Lower lobe of right lung (tissue), 2 donors: ENCODE results near the gene ZNF205. TPM values are rescaled to one million over a fixed set of nuclear protein-coding genes. Genes with fewer than 3 reads are reported as not detected.
A peak's percentile ranks its signal among the peaks of the same experiment; 100 is the strongest.

Source experiments
- ATAC-seq, 2 donors: fragments of 200-7000 bp; cut with Tn5 transposase; one replicate each; pipeline ENCODE4 v1.9.1; 2020 to 2022; ENCODE audit warnings: mild to moderate bottlenecking in 2 of 2, moderate library complexity in 2 of 2
- DNase-seq: peaks from one replicate; pipeline ENCODE4 v3.0.0-alpha.2; 2020
- H3K27ac ChIP-seq: fragments of 200-600 bp; one replicate; pipeline ENCODE4 v1.8.0; 2022
- H3K27me3 ChIP-seq: fragments of 200-600 bp; one replicate; pipeline ENCODE4 v1.8.0; 2022; ENCODE audit warnings: low read depth
- H3K36me3 ChIP-seq: fragments of 200-600 bp; one replicate; pipeline ENCODE4 v1.8.0; 2022; ENCODE audit warnings: mild to moderate bottlenecking
- H3K4me1 ChIP-seq: fragments of 200-600 bp; one replicate; pipeline ENCODE4 v1.8.0; 2022
- H3K4me3 ChIP-seq: fragments of 200-600 bp; one replicate; pipeline ENCODE4 v1.8.0; 2022; ENCODE audit warnings: mild to moderate bottlenecking
- H3K9me3 ChIP-seq: fragments of 200-600 bp; one replicate; pipeline ENCODE4 v1.8.0; 2022
- intact Hi-C: fragments of 100-400 bp; cut with DNase I; formaldehyde crosslinking; loops from one replicate; pipeline ENCODE4 v1.11.0; 2022
- total RNA-seq: library from RNA; stranded (reverse); fragmentation: NEBNext Ultra II Directional; extraction: Animal tissue kit (Norgen Biotek cat#: 25700); gene quantifications from one replicate; pipeline ENCODE4 v1.2.1, GENCODE V29; 2021
- TF ChIP-seq, protein P1 (sequence below): fragments of 200-600 bp; IDR thresholded peaks from one replicate; pipeline ENCODE4 v1.8.0; 2022; ENCODE audit warnings: antibody characterized with exemption, mild to moderate bottlenecking
- donor health status: DM: no; HTN: yes; CAD: no; lungs with severe emphysema.

The ZNF205 gene
- total RNA-seq, 1 donor from 2014 or later: 11.9 TPM

- intact Hi-C loops: no loop called here
- no peaks in the 10 kb centered on the region for H3K36me3 ChIP-seq
- H3K9me3 ChIP-seq: no peaks in the 10 kb centered on the region
- DNase-seq (no peak), ATAC-seq (no peak)
- peaks cover 34% of the 10 kb centered on the region for H3K4me1 ChIP-seq
- H3K27ac ChIP-seq: peak overlapping the region; percentile 31
- TF ChIP-seq, protein P1, sequence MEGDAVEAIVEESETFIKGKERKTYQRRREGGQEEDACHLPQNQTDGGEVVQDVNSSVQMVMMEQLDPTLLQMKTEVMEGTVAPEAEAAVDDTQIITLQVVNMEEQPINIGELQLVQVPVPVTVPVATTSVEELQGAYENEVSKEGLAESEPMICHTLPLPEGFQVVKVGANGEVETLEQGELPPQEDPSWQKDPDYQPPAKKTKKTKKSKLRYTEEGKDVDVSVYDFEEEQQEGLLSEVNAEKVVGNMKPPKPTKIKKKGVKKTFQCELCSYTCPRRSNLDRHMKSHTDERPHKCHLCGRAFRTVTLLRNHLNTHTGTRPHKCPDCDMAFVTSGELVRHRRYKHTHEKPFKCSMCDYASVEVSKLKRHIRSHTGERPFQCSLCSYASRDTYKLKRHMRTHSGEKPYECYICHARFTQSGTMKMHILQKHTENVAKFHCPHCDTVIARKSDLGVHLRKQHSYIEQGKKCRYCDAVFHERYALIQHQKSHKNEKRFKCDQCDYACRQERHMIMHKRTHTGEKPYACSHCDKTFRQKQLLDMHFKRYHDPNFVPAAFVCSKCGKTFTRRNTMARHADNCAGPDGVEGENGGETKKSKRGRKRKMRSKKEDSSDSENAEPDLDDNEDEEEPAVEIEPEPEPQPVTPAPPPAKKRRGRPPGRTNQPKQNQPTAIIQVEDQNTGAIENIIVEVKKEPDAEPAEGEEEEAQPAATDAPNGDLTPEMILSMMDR: no peak
- no peak overlapping the region for H3K4me3 ChIP-seq
- H3K27me3 ChIP-seq: no peaks in the 10 kb centered on the region
These were observed 13.0 kb upstream of the ZNF205 start for GRCh38 chr16:3099395-3099731.

DNA sequence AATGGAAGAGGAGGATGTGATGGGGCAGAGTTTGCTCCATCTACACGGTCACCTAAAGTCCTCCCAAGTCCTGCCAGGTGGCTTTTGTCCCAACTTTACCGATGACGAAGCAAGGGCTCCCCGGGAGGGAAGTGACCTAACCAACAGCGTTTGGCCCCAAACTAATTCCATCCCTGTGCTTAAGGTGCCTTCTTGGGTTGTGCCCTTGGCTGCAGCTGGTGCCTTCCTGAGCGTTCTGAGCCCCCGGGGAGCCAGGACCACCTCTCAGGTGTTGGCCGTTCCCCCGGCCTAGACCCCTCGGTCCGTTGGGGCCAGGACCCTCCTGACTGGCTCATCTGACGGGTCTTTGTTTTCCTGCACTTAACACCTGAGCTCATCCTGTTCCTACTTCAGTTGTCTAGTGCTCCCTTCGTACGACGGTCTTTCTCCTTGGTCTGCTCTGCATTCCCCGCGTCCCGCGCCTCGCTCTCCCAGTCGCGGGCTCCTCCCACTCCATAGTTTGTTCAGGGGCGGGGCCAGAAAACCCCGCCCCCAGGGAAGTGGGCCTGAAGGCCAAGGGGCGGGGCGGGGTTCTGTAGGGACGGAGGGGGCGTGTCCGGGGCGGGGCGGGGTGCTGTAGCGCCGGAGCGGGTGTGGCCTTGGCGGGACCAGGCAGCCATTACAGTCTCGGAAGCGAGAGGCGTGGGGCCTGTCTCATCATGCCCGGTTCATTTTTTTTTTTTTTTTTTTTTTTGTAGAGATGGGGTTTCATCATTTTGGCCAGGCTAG lies 12.5 kb upstream of the ZNF205 start:
- H3K27me3 ChIP-seq: no peaks in the 10 kb centered on the region
- TF ChIP-seq, protein P1: no peak
- H3K4me3 ChIP-seq: peak overlapping the region; percentile 44
- peak overlapping the region; percentile 31 for H3K27ac ChIP-seq
- peak; percentile 97 for DNase-seq
- intact Hi-C loops: no loop called here
- H3K9me3 ChIP-seq: no peaks in the 10 kb centered on the region
- peaks cover 34% of the 10 kb centered on the region for H3K4me1 ChIP-seq
- no peaks in the 10 kb centered on the region for H3K36me3 ChIP-seq
- ATAC-seq: peak; percentile 96 to 97

DNA sequence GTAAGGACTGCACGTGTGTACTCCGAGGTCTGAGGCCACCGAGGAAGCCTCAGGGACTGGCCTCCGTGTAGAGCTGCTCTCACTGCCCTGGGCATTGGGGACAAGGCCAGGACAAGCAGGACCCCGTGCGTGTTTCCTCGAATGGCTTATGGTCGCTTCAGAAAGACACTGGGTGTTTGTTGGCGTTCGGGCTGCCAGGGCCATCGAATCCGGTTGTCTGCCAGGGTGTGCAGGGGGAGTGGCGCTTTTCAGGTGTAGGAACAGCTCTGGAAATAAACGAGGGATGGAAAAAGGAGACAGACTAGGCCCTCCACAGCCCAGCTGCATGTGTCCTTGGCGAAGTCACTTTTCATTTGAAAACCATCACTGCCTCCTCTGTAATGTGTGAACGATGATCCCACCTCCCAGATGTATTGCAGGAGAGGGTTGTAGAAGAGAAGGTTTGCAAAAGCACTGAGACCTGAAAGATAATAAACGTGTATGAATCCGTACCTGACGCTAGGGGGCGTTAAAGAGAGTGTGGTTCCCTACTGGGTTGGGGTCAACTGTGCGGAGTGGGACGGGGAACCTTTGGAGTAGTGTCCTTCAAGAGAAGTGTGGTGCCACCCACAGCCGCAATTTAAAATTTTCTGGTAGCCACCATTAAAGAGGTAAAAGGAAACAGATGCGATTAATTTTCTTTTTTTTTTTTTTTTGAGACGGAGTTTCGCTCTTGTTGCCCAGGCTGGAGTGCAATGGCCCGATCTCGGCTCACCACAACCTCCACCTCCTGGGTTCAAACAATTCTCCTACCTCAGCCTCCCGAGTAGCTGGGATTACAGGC lies 11.2 kb upstream of the ZNF205 start:
- H3K4me1 ChIP-seq: peaks cover 34% of the 10 kb centered on the region
- H3K36me3 ChIP-seq: no peaks in the 10 kb centered on the region
- peak overlapping the region; percentile 17 for H3K4me3 ChIP-seq
- H3K27ac ChIP-seq: peak overlapping the region; percentile 80
- TF ChIP-seq, protein P1: peak; percentile 52
- H3K9me3 ChIP-seq: no peaks in the 10 kb centered on the region
- ATAC-seq: peak in 1 of 2 donors; percentile 19
- no peak for DNase-seq
- intact Hi-C loops: no loop called here
- no peaks in the 10 kb centered on the region for H3K27me3 ChIP-seq

GRCh38 chr16:3101841-3102470 lies 10.4 kb upstream of the ZNF205 start:
- TF ChIP-seq, protein P1: no peak
- ATAC-seq: no peak

GRCh38 chr16:3106205-3106928 lies 6.0 kb upstream of the ZNF205 start:
- Histone ChIP-seq H3K27me3 (no peaks in the 10 kb centered on the region), H3K4me3 (peak overlapping the region; percentile 65), H3K27ac (peak overlapping the region; percentile 91), H3K4me1 (peaks cover 21% of the 10 kb centered on the region), H3K9me3 (no peaks in the 10 kb centered on the region), H3K36me3 (no peaks in the 10 kb centered on the region)
- peak; percentile 98 to 99 for ATAC-seq
- peak; percentile 93 for DNase-seq
- intact Hi-C loops: no loop called here
- TF ChIP-seq, protein P1: no peak

More at GRCh38 chr16:3101841-3102470, 10.4 kb upstream of the ZNF205 start:
- no peak for DNase-seq
- peaks cover 35% of the 10 kb centered on the region for H3K4me1 ChIP-seq
- H3K27me3 ChIP-seq: no peaks in the 10 kb centered on the region
- no peaks in the 10 kb centered on the region for H3K9me3 ChIP-seq
- intact Hi-C loops: no loop called here
- peak overlapping the region; percentile 17 for H3K4me3 ChIP-seq
- no peaks in the 10 kb centered on the region for H3K36me3 ChIP-seq
- H3K27ac ChIP-seq: peak overlapping the region; percentile 80
